ENCODE measurements around the gene UGT1A9. TPM values are rescaled to one million over a fixed set of nuclear protein-coding genes. Genes with fewer than 3 reads are reported as not detected.

The UGT1A9 gene
- polyA plus RNA-seq, 4 donors = 0.07 TPM; not detected in 3

GRCh38 chr2:233810385-233810784 lies 138.7 kb downstream of the UGT1A9 start:
- DNase-seq (no peak), FAIRE-seq (no peak)
- WGBS, 3 donors = 88 to 97% (median 91%) methylated on average over 6 of the region's 6 CpGs
- no peaks in the 10 kb centered on the region for H3K9me3 ChIP-seq (ENCODE audit: control insufficient read depth in 2 of 2, insufficient read depth in 1 of 2, low read depth in 1 of 2, low read length in 1 of 2)
- H3K36me3 ChIP-seq (ENCODE audit: control insufficient read depth in 3 of 3, insufficient read depth in 2 of 3, low read depth in 1 of 3, low read length in 3 of 3) = no peaks in the 10 kb centered on the region
- peaks cover 0 to 2% (median 0%) of the 10 kb centered on the region in 3 donors for H3K27me3 ChIP-seq (ENCODE audit: control insufficient read depth in 3 of 3, insufficient read depth in 3 of 3, low read length in 3 of 3)
- no peak overlapping the region for H3K4me3 ChIP-seq (ENCODE audit: low read depth in 1 of 3, low read length in 3 of 3)
- no peaks in the 10 kb centered on the region for H3K4me1 ChIP-seq (ENCODE audit: control insufficient read depth in 3 of 3, insufficient read depth in 2 of 3, low read depth in 1 of 3, low read length in 2 of 3)
- no peak overlapping the region for H3K27ac ChIP-seq (ENCODE audit: low read depth in 1 of 3, low read length in 2 of 3)

GRCh38 chr2:233811087-233811486 lies 139.4 kb downstream of the UGT1A9 start:
- Histone ChIP-seq H3K9me3 (ENCODE audit: control insufficient read depth in 2 of 2, insufficient read depth in 1 of 2, low read depth in 1 of 2, low read length in 1 of 2) (no peaks in the 10 kb centered on the region), H3K4me1 (ENCODE audit: control insufficient read depth in 3 of 3, insufficient read depth in 2 of 3, low read depth in 1 of 3, low read length in 2 of 3) (no peaks in the 10 kb centered on the region), H3K27me3 (ENCODE audit: control insufficient read depth in 3 of 3, insufficient read depth in 3 of 3, low read length in 3 of 3) (peaks cover 0 to 2% (median 0%) of the 10 kb centered on the region in 3 donors), H3K4me3 (ENCODE audit: low read depth in 1 of 3, low read length in 3 of 3) (no peak overlapping the region), H3K27ac (ENCODE audit: low read depth in 1 of 3, low read length in 2 of 3) (no peak overlapping the region), H3K36me3 (ENCODE audit: control insufficient read depth in 3 of 3, insufficient read depth in 2 of 3, low read depth in 1 of 3, low read length in 3 of 3) (no peaks in the 10 kb centered on the region)
- DNase-seq = no peak
- FAIRE-seq = no peak
- WGBS, 3 donors = 66 to 81% (median 71%) methylated on average over 4 of the region's 4 CpGs

- peaks cover 0 to 5% (median 0%) of the 10 kb centered on the region in 3 donors for H3K4me1 ChIP-seq (ENCODE audit: control insufficient read depth in 3 of 3, insufficient read depth in 2 of 3, low read depth in 1 of 3, low read length in 2 of 3)
- no peak for DNase-seq
- no peak overlapping the region for H3K4me3 ChIP-seq (ENCODE audit: low read depth in 1 of 3, low read length in 3 of 3)
- H3K36me3 ChIP-seq (ENCODE audit: control insufficient read depth in 3 of 3, insufficient read depth in 2 of 3, low read depth in 1 of 3, low read length in 3 of 3) = no peaks in the 10 kb centered on the region
- peaks cover 0 to 2% of the 10 kb centered on the region in 2 donors for H3K9me3 ChIP-seq (ENCODE audit: control insufficient read depth in 2 of 2, insufficient read depth in 1 of 2, low read depth in 1 of 2, low read length in 1 of 2)
- no peak for FAIRE-seq
- 89 to 98% (median 90%) methylated on average over 8 of the region's 8 CpGs for WGBS, 3 donors
- peaks cover 0 to 2% (median 0%) of the 10 kb centered on the region in 3 donors for H3K27me3 ChIP-seq (ENCODE audit: control insufficient read depth in 3 of 3, insufficient read depth in 3 of 3, low read length in 3 of 3)
- no peak overlapping the region for H3K27ac ChIP-seq (ENCODE audit: low read depth in 1 of 3, low read length in 2 of 3)
Measured at GRCh38 chr2:233811732-233812131, 140.0 kb downstream of the UGT1A9 start.

GRCh38 chr2:233813236-233814055 lies 141.7 kb downstream of the UGT1A9 start:
- no peak for DNase-seq
- H3K4me1 ChIP-seq (ENCODE audit: control insufficient read depth in 3 of 3, insufficient read depth in 2 of 3, low read depth in 1 of 3, low read length in 2 of 3) = peaks cover 0 to 20% (median 0%) of the 10 kb centered on the region in 3 donors
- 89 to 92% (median 92%) methylated on average over 3 of the region's 3 CpGs for WGBS, 3 donors

GRCh38 chr2:233814056-233814835 lies 142.5 kb downstream of the UGT1A9 start:
- Histone ChIP-seq H3K4me1 (ENCODE audit: control insufficient read depth in 3 of 3, insufficient read depth in 2 of 3, low read depth in 1 of 3, low read length in 2 of 3) (peaks cover 0 to 23% (median 0%) of the 10 kb centered on the region in 3 donors), H3K4me3 (ENCODE audit: low read depth in 1 of 3, low read length in 3 of 3) (no peak overlapping the region), H3K9me3 (ENCODE audit: control insufficient read depth in 2 of 2, insufficient read depth in 1 of 2, low read depth in 1 of 2, low read length in 1 of 2) (peaks cover 0 to 2% of the 10 kb centered on the region in 2 donors), H3K36me3 (ENCODE audit: control insufficient read depth in 3 of 3, insufficient read depth in 2 of 3, low read depth in 1 of 3, low read length in 3 of 3) (no peaks in the 10 kb centered on the region), H3K27me3 (ENCODE audit: control insufficient read depth in 3 of 3, insufficient read depth in 3 of 3, low read length in 3 of 3) (no peaks in the 10 kb centered on the region), H3K27ac (ENCODE audit: low read depth in 1 of 3, low read length in 2 of 3) (no peak overlapping the region)
- no peak for FAIRE-seq
- DNase-seq = no peak
- 83 to 100% (median 91%) methylated on average over 2 of the region's 2 CpGs for WGBS, 3 donors

More at GRCh38 chr2:233813236-233814055, 141.7 kb downstream of the UGT1A9 start:
- Histone ChIP-seq H3K9me3 (ENCODE audit: control insufficient read depth in 2 of 2, insufficient read depth in 1 of 2, low read depth in 1 of 2, low read length in 1 of 2) (peaks cover 0 to 2% of the 10 kb centered on the region in 2 donors), H3K4me3 (ENCODE audit: low read depth in 1 of 3, low read length in 3 of 3) (no peak overlapping the region), H3K27ac (ENCODE audit: low read depth in 1 of 3, low read length in 2 of 3) (no peak overlapping the region), H3K27me3 (ENCODE audit: control insufficient read depth in 3 of 3, insufficient read depth in 3 of 3, low read length in 3 of 3) (no peaks in the 10 kb centered on the region), H3K36me3 (ENCODE audit: control insufficient read depth in 3 of 3, insufficient read depth in 2 of 3, low read depth in 1 of 3, low read length in 3 of 3) (no peaks in the 10 kb centered on the region)
- FAIRE-seq = no peak

GRCh38 chr2:233815861-233816260 lies 144.2 kb downstream of the UGT1A9 start:
- H3K27ac ChIP-seq (ENCODE audit: low read depth in 1 of 3, low read length in 2 of 3) = no peak overlapping the region
- no peak for FAIRE-seq
- H3K36me3 ChIP-seq (ENCODE audit: control insufficient read depth in 3 of 3, insufficient read depth in 2 of 3, low read depth in 1 of 3, low read length in 3 of 3) = no peaks in the 10 kb centered on the region
- peaks cover 0 to 2% of the 10 kb centered on the region in 2 donors for H3K9me3 ChIP-seq (ENCODE audit: control insufficient read depth in 2 of 2, insufficient read depth in 1 of 2, low read depth in 1 of 2, low read length in 1 of 2)
- DNase-seq = no peak
- WGBS, 3 donors = 80 to 96% (median 90%) methylated on average over 6 of the region's 6 CpGs
- H3K27me3 ChIP-seq (ENCODE audit: control insufficient read depth in 3 of 3, insufficient read depth in 3 of 3, low read length in 3 of 3) = no peaks in the 10 kb centered on the region
- H3K4me3 ChIP-seq (ENCODE audit: low read depth in 1 of 3, low read length in 3 of 3) = no peak overlapping the region
- peaks cover 0 to 23% (median 0%) of the 10 kb centered on the region in 3 donors for H3K4me1 ChIP-seq (ENCODE audit: control insufficient read depth in 3 of 3, insufficient read depth in 2 of 3, low read depth in 1 of 3, low read length in 2 of 3)

GRCh38 chr2:233816334-233816733 lies 144.6 kb downstream of the UGT1A9 start:
- no peaks in the 10 kb centered on the region for H3K27me3 ChIP-seq (ENCODE audit: control insufficient read depth in 3 of 3, insufficient read depth in 3 of 3, low read length in 3 of 3)
- WGBS, 3 donors = 60 to 74% (median 61%) methylated on average over 2 of the region's 2 CpGs
- H3K36me3 ChIP-seq (ENCODE audit: control insufficient read depth in 3 of 3, insufficient read depth in 2 of 3, low read depth in 1 of 3, low read length in 3 of 3) = no peaks in the 10 kb centered on the region
- peak overlapping the region in 1 of 3 donors; percentile 60 for H3K27ac ChIP-seq (ENCODE audit: low read depth in 1 of 3, low read length in 2 of 3)
- FAIRE-seq = no peak
- H3K4me1 ChIP-seq (ENCODE audit: control insufficient read depth in 3 of 3, insufficient read depth in 2 of 3, low read depth in 1 of 3, low read length in 2 of 3) = peaks cover 0 to 23% (median 0%) of the 10 kb centered on the region in 3 donors
- H3K4me3 ChIP-seq (ENCODE audit: low read depth in 1 of 3, low read length in 3 of 3) = no peak overlapping the region
- H3K9me3 ChIP-seq (ENCODE audit: control insufficient read depth in 2 of 2, insufficient read depth in 1 of 2, low read depth in 1 of 2, low read length in 1 of 2) = peaks cover 0 to 2% of the 10 kb centered on the region in 2 donors
- no peak for DNase-seq

- no peaks in the 10 kb centered on the region for H3K36me3 ChIP-seq (ENCODE audit: control insufficient read depth in 3 of 3, insufficient read depth in 2 of 3, low read depth in 1 of 3, low read length in 3 of 3)
- H3K27me3 ChIP-seq (ENCODE audit: control insufficient read depth in 3 of 3, insufficient read depth in 3 of 3, low read length in 3 of 3) = no peaks in the 10 kb centered on the region
- DNase-seq (peak in 1 of 2 donors; percentile 71), FAIRE-seq (no peak)
- H3K9me3 ChIP-seq (ENCODE audit: control insufficient read depth in 2 of 2, insufficient read depth in 1 of 2, low read depth in 1 of 2, low read length in 1 of 2) = peaks cover 0 to 2% of the 10 kb centered on the region in 2 donors
- WGBS, 3 donors = 77 to 78% (median 77%) methylated on average over 4 of the region's 4 CpGs
- H3K4me1 ChIP-seq (ENCODE audit: control insufficient read depth in 3 of 3, insufficient read depth in 2 of 3, low read depth in 1 of 3, low read length in 2 of 3) = peaks cover 0 to 23% (median 2%) of the 10 kb centered on the region in 3 donors
- H3K4me3 ChIP-seq (ENCODE audit: low read depth in 1 of 3, low read length in 3 of 3) = no peak overlapping the region
- peak overlapping the region in 1 of 3 donors; percentile 60 for H3K27ac ChIP-seq (ENCODE audit: low read depth in 1 of 3, low read length in 2 of 3)
Measured at GRCh38 chr2:233816771-233817170, 145.1 kb downstream of the UGT1A9 start.
